ENCODE measurements around the gene DSCAM.

GRCh38 chr21:40517646-40518045 lies 329.3 kb downstream of the DSCAM start:
- TF ChIP-seq CTCF (IDR thresholded peaks at IDR 0.05): no peak
- TF ChIP-seq POLR2A (IDR thresholded peaks at IDR 0.05): no peak

All from Peyer's patch (tissue), 4 donors.